SU-DHL-6 (cell line): ENCODE data around the gene MRPL17.

Experiments
- H2AFZ ChIP-seq: fragments of 200-600 bp; sonication (generic); 2 replicates; pipeline ENCODE4 v1.6.1; 2014; ENCODE audit warnings: low read depth, mild to moderate bottlenecking, moderate library complexity, mixed read lengths, antibody characterized with exemption, low read length; ENCODE audit not compliant: severe bottlenecking
- H3F3A ChIP-seq: fragments of 200-600 bp; shearing (Covaris generic); 2 replicates; pipeline ENCODE4 v1.6.0; 2016; ENCODE audit warnings: antibody characterized with exemption, mild to moderate bottlenecking; ENCODE audit not compliant: insufficient read depth
- H3K27ac ChIP-seq: fragments of 200-600 bp; sonication (generic); 2 replicates; pipeline ENCODE4 v1.5.1; 2016; ENCODE audit warnings: low read depth, mild to moderate bottlenecking, low read length, moderate library complexity, mixed read lengths
- H3K27me3 ChIP-seq: fragments of 200-600 bp; sonication (generic), shearing (Covaris generic); 2 replicates; pipeline ENCODE4 v1.6.0; 2014; ENCODE audit warnings: mild to moderate bottlenecking, low read length
- H3K36me3 ChIP-seq: fragments of 200-600 bp; sonication (generic); 2 replicates; pipeline ENCODE4 v1.6.1; 2014; ENCODE audit warnings: mild to moderate bottlenecking, low read length, mixed read lengths
- H3K4me2 ChIP-seq: fragments of 300-600, 200-600 bp; shearing (Covaris generic), sonication (generic); 2 replicates; pipeline ENCODE4 v1.6.0; 2014; ENCODE audit warnings: low read length, low read depth, mild to moderate bottlenecking; ENCODE audit not compliant: poor library complexity, severe bottlenecking
- H3K4me3 ChIP-seq: fragments of 200-600 bp; sonication (generic); 2 replicates; pipeline ENCODE4 v1.5.1; 2014; ENCODE audit warnings: antibody characterized with exemption, low read length, mild to moderate bottlenecking, mixed read lengths; ENCODE audit not compliant: insufficient read depth, poor library complexity, severe bottlenecking
- H3K79me2 ChIP-seq: fragments of 200-600 bp; sonication (generic); 2 replicates; pipeline ENCODE4 v1.6.1; 2014; ENCODE audit warnings: mild to moderate bottlenecking, low read length, moderate library complexity; ENCODE audit not compliant: insufficient read depth
- H3K9ac ChIP-seq: fragments of 200-600 bp; sonication (generic); 2 replicates; pipeline ENCODE4 v1.7.0; 2014; ENCODE audit warnings: mild to moderate bottlenecking, low read length
- H3K9me2 ChIP-seq: fragments of 200-600 bp; sonication (generic); replicated peaks from 2 replicates; pipeline ENCODE4 v1.6.1; 2014; ENCODE audit warnings: low read length; ENCODE audit not compliant: insufficient read depth
- H3K9me3 ChIP-seq: fragments of 200-600 bp; sonication (generic); 2 replicates; pipeline ENCODE4 v1.6.1; 2014; ENCODE audit warnings: low read length, mixed read lengths; ENCODE audit not compliant: insufficient read depth
- H4K20me1 ChIP-seq: fragments of 200-600 bp; sonication (generic); 2 replicates; pipeline ENCODE4 v1.6.1; 2014; ENCODE audit warnings: low read depth, mild to moderate bottlenecking, antibody characterized with exemption, low read length, moderate library complexity, mixed read lengths
- CTCF ChIP-seq: fragments of 200-600 bp; sonication (generic); IDR thresholded peaks from one replicate; pipeline ENCODE4 v1.5.1; 2017; ENCODE audit warnings: antibody characterized with exemption, mild to moderate bottlenecking, low read length, moderate library complexity; ENCODE audit not compliant: insufficient read depth, poor library complexity, severe bottlenecking
- EZH2phosphoT487 ChIP-seq: fragments of 200-600 bp; sonication (generic), shearing (Covaris generic); conservative IDR thresholded peaks from 2 replicates; pipeline ENCODE4 v1.6.1; 2018; ENCODE audit warnings: mild to moderate bottlenecking, antibody characterized with exemption, low read length, moderate library complexity, mixed read lengths

MRPL17 gene

GRCh38 chr11:6682936-6683861 is at the start of gene MRPL17:
Gene MRPL17 (minus strand): TSS chr11:6683340. CDS start chr11:6683296, 44 bp downstream.
- peak within 1 kb of the TSS; percentile 95 for H2AFZ ChIP-seq
- peaks cover 29% of the 10 kb centered on the region for H3K79me2 ChIP-seq
- H3F3A ChIP-seq: peaks cover 20% of the 10 kb centered on the region; the same call in 1 of the 2 replicates
- TF ChIP-seq CTCF: peak; percentile 98
- TF ChIP-seq EZH2phosphoT487: no peak
- peak within 1 kb of the TSS; percentile 93 for H3K9ac ChIP-seq
- H3K4me2 ChIP-seq: peak within 1 kb of the TSS; percentile 82
- no peaks in the 10 kb centered on the region for H3K27me3 ChIP-seq
- peaks cover 16% of the 10 kb centered on the region for H3K36me3 ChIP-seq
- H3K9me3 ChIP-seq: no peaks in the 10 kb centered on the region
- H4K20me1 ChIP-seq: peaks cover 7% of the 10 kb centered on the region; the same call in 1 of the 2 replicates
- H3K4me3 ChIP-seq: peak within 1 kb of the TSS; percentile 94
- H3K9me2 ChIP-seq: no peaks in the 10 kb centered on the region
- peak within 1 kb of the TSS; percentile 61 for H3K27ac ChIP-seq

- no peak overlapping the region for H3K4me2 ChIP-seq
- H3F3A ChIP-seq: no peaks in the 10 kb centered on the region
- no peak overlapping the region for H3K9ac ChIP-seq
- TF ChIP-seq EZH2phosphoT487: no peak
- no peak for TF ChIP-seq CTCF
- no peaks in the 10 kb centered on the region for H3K9me2 ChIP-seq
- no peaks in the 10 kb centered on the region for H4K20me1 ChIP-seq
- H3K27me3 ChIP-seq: no peaks in the 10 kb centered on the region
- no peak overlapping the region for H3K4me3 ChIP-seq
- no peaks in the 10 kb centered on the region for H3K79me2 ChIP-seq
- H3K27ac ChIP-seq: no peak overlapping the region
- H3K36me3 ChIP-seq: no peaks in the 10 kb centered on the region
- no peaks in the 10 kb centered on the region for H3K9me3 ChIP-seq
- H2AFZ ChIP-seq: no peak overlapping the region
These were observed 45.0 kb upstream of the MRPL17 start for GRCh38 chr11:6727971-6728760.

GRCh38 chr11:6725386-6725896 is 42.3 kb upstream of the MRPL17 start:
- no peak overlapping the region for H2AFZ ChIP-seq
- no peaks in the 10 kb centered on the region for H3K36me3 ChIP-seq
- H3K4me3 ChIP-seq: no peak overlapping the region
- H3K9me2 ChIP-seq: no peaks in the 10 kb centered on the region
- no peaks in the 10 kb centered on the region for H3K79me2 ChIP-seq
- H3F3A ChIP-seq: no peaks in the 10 kb centered on the region
- no peaks in the 10 kb centered on the region for H3K27me3 ChIP-seq
- no peak overlapping the region for H3K27ac ChIP-seq
- H3K9me3 ChIP-seq: no peaks in the 10 kb centered on the region
- H3K4me2 ChIP-seq: no peak overlapping the region
- TF ChIP-seq CTCF (no peak), EZH2phosphoT487 (no peak)
- no peak overlapping the region for H3K9ac ChIP-seq
- H4K20me1 ChIP-seq: no peaks in the 10 kb centered on the region
